GM12891 (cell line): ENCODE measurements around the gene ROCK2.

Experiments
- DNase-seq: peaks from one replicate; pipeline ENCODE4 v3.0.0; 2011; ENCODE audit warnings: low spot score; ENCODE audit not compliant: insufficient read length
- FAIRE-seq: peaks from 2 replicates; lab custom pipeline; 2011; peaks lifted over from hg19 to GRCh38; lab: Jason Lieb, UNC
- PAX5 ChIP-seq: IDR thresholded peaks from 2 replicates; pipeline ENCODE4 v1.6.1; 2011; ENCODE audit warnings: low read length, moderate library complexity, mild to moderate bottlenecking; ENCODE audit not compliant: insufficient read depth, severe bottlenecking
- POLR2A ChIP-seq: IDR thresholded peaks from 2 replicates; pipeline ENCODE4 v1.6.1; 2011; ENCODE audit warnings: low read depth, low read length, control low read depth
- POLR2AphosphoS5 ChIP-seq: IDR thresholded peaks from 2 replicates; pipeline ENCODE4 v1.6.1; 2011; ENCODE audit warnings: low read depth, low read length, control low read depth
- POU2F2 ChIP-seq: IDR thresholded peaks from 2 replicates; pipeline ENCODE4 v1.6.1; 2011; ENCODE audit warnings: low read depth, mild to moderate bottlenecking, control low read depth, low read length, moderate library complexity
- SPI1 ChIP-seq: IDR thresholded peaks from 2 replicates; pipeline ENCODE4 v1.6.1; 2011; ENCODE audit warnings: low read depth, low read length, control low read depth
- TAF1 ChIP-seq: IDR thresholded peaks from 2 replicates; pipeline ENCODE4 v1.6.1; 2011; ENCODE audit warnings: low read depth, low read length, control low read depth

The ROCK2 gene

DNA sequence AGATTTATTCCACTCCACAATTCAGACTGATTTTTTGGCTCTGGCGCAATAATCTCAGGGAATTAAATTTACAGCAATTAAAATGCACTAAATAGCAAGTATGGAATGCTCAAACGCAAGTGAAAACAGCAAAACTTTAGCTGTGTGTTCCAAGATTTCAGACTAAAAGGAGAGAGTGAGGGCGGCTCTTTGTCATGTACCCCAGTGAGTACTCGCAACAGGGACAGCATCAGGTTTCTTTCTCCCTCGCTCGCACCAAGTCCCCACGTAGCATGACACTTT, 1.1 kb downstream of the ROCK2 start:
- FAIRE-seq: no peak
- DNase-seq: no peak

DNA sequence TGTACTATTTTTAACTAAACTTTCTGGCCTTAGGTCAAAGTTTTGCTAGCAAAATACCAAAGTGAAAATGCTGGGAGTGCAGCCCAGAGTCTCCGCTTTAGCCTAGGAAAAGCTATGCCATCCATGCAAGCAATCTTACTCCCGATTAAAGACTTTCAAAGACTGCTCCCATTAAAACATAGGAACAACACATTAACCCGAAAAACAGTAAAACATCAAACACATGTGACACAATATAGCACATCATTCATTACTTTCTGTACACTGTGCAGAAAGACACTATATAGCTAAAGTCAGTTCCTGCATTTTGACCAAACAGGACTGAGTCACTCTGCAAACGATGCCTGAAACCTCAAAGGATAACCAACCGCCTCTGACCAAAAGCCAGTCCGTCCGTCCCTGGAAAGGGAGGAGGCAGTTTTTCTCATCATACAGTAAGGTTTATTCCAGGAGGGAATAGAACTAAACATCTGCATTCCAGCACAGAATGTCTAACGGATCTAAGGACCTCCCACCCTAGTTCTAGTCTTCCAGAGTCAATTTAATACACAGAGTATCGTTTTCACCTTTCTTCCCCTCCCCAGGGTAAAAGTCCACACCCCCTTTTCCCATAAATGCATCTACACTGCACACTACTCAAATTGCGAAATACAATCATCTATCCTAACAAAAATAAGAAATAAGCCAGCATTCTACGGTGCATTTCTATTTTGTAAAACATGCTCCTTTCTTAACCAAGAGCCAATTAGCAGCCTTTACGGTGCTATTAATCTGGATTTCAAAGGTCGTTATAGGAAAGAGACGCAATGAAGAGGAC, 1.7 kb downstream of the ROCK2 start:
- TF ChIP-seq POLR2AphosphoS5 (no peak), PAX5 (no peak)

More for the DNA sequence above, 1.1 kb downstream of the ROCK2 start:
- TF ChIP-seq TAF1 (no peak), POU2F2 (no peak), PAX5 (no peak), POLR2A (no peak), POLR2AphosphoS5 (no peak), SPI1 (no peak)

DNA sequence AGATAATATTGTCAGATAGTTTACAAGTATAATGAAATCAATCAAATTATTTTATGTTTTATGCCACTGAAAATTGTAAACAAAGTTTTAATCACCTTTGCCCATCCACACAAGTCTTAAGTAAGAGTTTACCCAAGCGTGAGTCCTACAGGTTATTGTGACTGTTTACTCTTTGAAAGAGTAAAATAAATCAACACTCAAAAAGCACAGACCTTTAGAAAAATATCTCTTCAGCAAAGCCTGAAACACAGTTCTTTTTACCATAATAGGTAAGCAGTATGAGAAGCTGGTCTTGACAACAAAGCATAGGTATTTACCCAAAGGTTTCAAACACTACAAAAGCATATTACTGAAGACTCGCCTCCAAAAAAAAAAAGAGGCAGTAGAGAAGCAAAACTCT, 3.7 kb downstream of the ROCK2 start:
- TF ChIP-seq SPI1 (no peak), POLR2A (no peak)
- no peak for FAIRE-seq
- no peak for DNase-seq

More for the DNA sequence above, 1.7 kb downstream of the ROCK2 start:
- DNase-seq: no peak
- peak; percentile 81 for FAIRE-seq

DNA sequence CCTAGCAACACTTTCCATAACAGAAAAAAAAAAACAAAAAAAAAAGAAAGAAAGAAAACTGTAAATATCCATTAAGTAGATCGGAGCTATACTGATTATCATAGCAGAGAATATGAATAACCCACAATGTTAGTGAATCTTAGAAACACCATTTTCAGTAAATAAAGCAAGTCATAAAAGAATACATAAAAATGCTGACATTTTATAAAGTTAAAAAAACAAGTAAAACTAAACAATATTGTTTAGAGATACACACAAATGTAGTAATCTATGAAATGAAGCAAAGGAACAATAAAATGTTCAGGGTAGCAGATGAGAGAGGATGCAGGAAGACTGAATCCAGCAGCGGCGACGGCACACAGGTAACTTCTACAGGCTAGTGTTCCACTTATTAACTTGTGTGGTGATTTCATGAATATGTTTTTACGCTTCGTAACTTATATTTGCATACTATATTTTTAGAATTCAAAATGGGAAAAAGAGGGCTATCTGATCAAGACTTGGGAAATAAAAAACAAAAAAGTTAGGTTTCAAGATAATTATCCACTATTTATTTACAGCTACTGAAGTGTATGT, 4.8 kb downstream of the ROCK2 start:
- FAIRE-seq (no peak), DNase-seq (no peak)
- TF ChIP-seq PAX5: no peak
- no peak for TF ChIP-seq POLR2A
- TF ChIP-seq TAF1: no peak
- no peak for TF ChIP-seq SPI1
- TF ChIP-seq POU2F2: no peak
- no peak for TF ChIP-seq POLR2AphosphoS5

DNA sequence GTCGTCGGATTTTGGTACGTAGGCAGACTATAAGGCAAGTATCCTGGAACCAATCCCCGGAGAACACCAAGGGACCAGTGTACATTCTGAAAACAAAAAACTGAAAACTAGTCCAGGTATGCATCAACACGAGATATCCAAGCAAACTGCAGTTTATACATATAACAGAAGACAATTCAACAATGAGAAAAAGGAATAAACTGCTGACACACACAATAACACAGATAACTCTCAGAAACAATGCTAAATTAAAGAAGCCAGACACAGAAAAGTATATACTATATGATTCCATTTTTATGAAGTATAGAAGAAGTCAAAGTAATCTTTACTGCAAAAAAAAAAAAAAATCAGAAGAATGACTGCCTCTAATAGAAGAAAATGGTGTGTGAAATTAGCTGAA, 5.9 kb downstream of the ROCK2 start:
- DNase-seq: no peak
- TF ChIP-seq SPI1: no peak
- no peak for FAIRE-seq

DNA sequence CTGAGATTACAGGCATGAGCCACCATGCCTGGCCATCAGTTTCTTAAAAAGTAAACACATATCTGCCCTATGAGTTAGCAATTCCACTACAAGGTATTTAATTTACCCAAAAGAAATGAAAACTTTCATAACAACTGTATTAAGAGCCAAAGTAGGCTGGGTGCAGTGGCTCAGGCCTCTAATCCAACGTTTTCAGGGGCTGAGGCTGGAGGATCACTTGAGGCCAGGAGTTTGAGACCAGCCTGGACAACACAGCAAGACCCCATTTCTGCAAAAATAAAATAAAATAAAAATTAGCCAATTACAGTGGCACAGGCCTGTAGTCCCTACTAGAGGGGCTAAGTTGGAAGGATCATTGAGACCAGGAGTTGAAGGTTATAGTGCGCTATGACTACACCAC, 6.5 kb downstream of the ROCK2 start:
- no peak for FAIRE-seq
- no peak for TF ChIP-seq POU2F2
- TF ChIP-seq POLR2A: no peak
- no peak for TF ChIP-seq PAX5
- TF ChIP-seq POLR2AphosphoS5: no peak
- no peak for TF ChIP-seq SPI1
- no peak for TF ChIP-seq TAF1
- DNase-seq: no peak

DNA sequence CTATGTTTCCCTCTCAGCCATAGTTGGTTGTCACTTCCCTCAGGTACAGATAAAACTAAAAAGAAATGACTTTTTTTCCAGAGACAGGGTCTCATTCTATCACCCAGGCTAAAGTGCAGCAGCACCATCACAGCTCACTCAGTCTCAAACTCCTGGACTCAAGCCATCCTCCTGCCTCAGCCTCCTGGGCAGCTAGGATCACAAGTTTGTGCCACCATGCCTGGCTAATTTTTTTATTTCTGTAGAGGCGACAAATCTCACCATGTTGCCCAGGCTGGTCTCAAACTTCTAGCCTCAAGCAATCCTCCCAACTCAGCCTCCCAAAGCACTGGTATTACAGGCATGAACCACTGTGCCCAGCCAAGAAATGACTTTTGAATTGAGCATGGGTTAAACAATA, 8.2 kb downstream of the ROCK2 start:
- no peak for TF ChIP-seq POLR2AphosphoS5
- no peak for DNase-seq
- FAIRE-seq: no peak

DNA sequence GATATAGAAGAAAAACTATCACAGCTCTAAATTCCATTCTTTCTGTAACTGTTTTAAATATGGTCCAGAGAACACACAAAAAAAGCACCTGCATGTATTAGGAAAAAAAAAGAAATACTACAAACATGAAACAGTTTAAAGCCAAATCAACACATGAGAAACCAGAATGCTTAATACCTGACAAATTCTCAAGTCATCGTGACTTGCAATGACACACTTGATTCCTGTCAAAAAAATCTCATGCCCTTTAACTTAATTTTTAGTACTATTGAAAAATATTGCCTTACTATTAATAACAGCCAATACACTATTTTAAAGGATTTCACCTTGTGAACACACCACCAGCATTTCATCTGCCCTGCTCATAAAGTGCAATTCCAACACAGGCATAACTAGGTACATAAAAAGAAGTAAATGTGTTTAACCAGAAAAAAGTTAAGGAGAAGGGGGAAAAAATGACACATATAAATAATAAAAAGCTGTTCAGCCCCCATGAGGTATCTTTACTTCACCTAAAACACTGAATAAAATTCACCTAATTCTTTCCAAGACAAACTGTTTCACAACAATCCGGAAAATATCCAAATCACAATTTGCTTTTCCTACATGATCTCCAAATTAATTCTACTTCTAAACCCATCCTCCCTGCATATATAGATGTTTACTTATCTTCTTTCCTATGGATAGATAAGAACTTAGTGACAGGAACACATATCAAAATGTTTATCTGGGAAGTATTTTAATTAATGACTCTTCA, 10.8 kb downstream of the ROCK2 start:
- no peak for FAIRE-seq
- TF ChIP-seq POU2F2 (no peak), PAX5 (no peak), POLR2AphosphoS5 (no peak), TAF1 (no peak), SPI1 (no peak), POLR2A (no peak)
- DNase-seq: no peak

DNA sequence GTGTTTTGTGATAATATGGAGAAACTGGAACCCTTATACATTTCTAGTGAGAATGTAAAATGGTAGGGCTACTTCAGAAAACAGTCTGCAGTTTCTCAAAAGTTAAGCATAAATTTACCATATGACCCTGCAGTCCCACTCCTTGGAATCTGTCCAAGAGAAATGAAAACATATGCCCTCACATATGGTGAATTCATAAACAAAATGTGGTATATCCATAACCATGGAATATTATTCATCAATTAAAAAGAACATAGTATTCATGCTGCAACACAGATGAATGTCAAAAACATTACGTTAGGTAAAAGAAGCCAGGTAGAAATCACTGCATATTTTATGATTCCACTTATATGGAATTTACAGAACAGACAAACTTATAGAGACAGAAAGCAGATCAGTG, 11.8 kb downstream of the ROCK2 start:
- FAIRE-seq: no peak
- TF ChIP-seq TAF1 (no peak), POLR2AphosphoS5 (no peak), POU2F2 (no peak), SPI1 (no peak), POLR2A (no peak), PAX5 (no peak)
- DNase-seq: no peak

DNA sequence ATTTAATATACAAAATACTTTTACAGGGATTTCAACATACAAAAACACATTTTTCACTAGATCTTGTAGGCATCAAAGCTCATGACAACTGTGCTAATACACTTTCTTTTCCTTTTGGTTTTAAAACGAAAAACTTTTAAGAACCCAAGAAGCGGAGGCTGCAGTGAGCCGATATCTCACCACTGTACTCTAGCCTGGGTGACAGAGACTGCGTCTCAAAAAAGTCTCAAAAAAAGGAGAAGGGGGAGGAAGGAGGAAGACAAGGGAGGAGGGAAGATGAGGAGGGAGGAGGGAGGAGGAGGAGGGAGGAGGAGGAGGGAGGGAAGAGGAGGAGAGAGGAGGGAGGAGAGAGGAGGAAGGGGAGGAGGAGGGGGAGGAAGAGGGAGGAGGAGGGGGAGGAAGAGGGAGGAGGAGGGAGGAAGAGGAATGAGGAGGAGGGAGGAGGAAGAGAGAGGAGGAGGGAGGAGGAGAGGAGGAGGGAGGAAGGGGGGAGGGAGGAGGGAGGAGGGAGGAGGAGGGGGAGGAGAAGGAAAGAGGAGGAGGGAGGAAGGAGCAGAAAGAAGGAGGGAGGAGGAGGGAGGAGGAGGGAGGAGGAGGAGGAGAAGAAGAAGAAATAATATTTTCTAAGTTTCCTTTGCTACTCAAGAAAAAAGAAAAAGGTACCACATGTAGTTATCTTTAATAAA, 13.8 kb downstream of the ROCK2 start:
- FAIRE-seq: no peak
- no peak for DNase-seq
- no peak for TF ChIP-seq TAF1
- no peak for TF ChIP-seq POLR2A
- TF ChIP-seq POLR2AphosphoS5: no peak
- TF ChIP-seq PAX5: no peak
- no peak for TF ChIP-seq SPI1
- no peak for TF ChIP-seq POU2F2
